ENCODE results near the gene TOR3A.
A peak's percentile ranks its signal among the peaks of the same experiment; 100 is the strongest.

Gene TOR3A

GRCh38 chr1:179077396-179077795 lies 4.5 kb upstream of the TOR3A start:
- no peak for DNase-seq

- peak; percentile 42 for DNase-seq
Measured at GRCh38 chr1:179079113-179079761, 2.6 kb upstream of the TOR3A start.

- peak; percentile 44 for DNase-seq
Measured at GRCh38 chr1:179080866-179081686, 794 bp upstream of the TOR3A start.

GRCh38 chr1:179082333-179082998 lies 596 bp downstream of the TOR3A start:
- peak; percentile 11 for DNase-seq

GRCh38 chr1:179082999-179083335 lies 1.1 kb downstream of the TOR3A start:
- DNase-seq: no peak

- no peak for DNase-seq
Measured at GRCh38 chr1:179083533-179083932, 1.7 kb downstream of the TOR3A start.

- no peak for DNase-seq
Measured at GRCh38 chr1:179087665-179088064, 5.8 kb downstream of the TOR3A start.

- DNase-seq: no peak
Measured at GRCh38 chr1:179089827-179090482, 8.1 kb downstream of the TOR3A start.

- no peak for DNase-seq
Measured at GRCh38 chr1:179090522-179090921, 8.7 kb downstream of the TOR3A start.

GRCh38 chr1:179090923-179091322 lies 9.1 kb downstream of the TOR3A start:
- no peak for DNase-seq

- DNase-seq: no peak
Measured at GRCh38 chr1:179091691-179092165, 9.9 kb downstream of the TOR3A start.

GRCh38 chr1:179092896-179093461 lies 11.1 kb downstream of the TOR3A start:
- no peak for DNase-seq

GRCh38 chr1:179094818-179095217 lies 12.9 kb downstream of the TOR3A start:
- DNase-seq: no peak

- DNase-seq: no peak
Measured at GRCh38 chr1:179095377-179095776, 13.5 kb downstream of the TOR3A start.

- no peak for DNase-seq
Measured at GRCh38 chr1:179095924-179096323, 14.1 kb downstream of the TOR3A start.

GRCh38 chr1:179099891-179100290 lies 18.0 kb downstream of the TOR3A start:
- no peak for DNase-seq

GRCh38 chr1:179101566-179101965 lies 19.7 kb downstream of the TOR3A start:
- DNase-seq: no peak

GRCh38 chr1:179103999-179104398 lies 22.1 kb downstream of the TOR3A start:
- no peak for DNase-seq

- DNase-seq: no peak
Measured at GRCh38 chr1:179104611-179105250, 22.9 kb downstream of the TOR3A start.

- no peak for DNase-seq
Measured at GRCh38 chr1:179105393-179105792, 23.5 kb downstream of the TOR3A start.

GRCh38 chr1:179107706-179108629 lies 26.1 kb downstream of the TOR3A start:
- no peak for DNase-seq
